K562 (cell line): ENCODE results near the gene NELL1.

Experiments used
- ATF4 ChIP-seq: fragments of 450-650 bp; formaldehyde crosslinking; IDR thresholded peaks from 2 replicates; pipeline ENCODE4 v1.4.0; 2022; ENCODE audit warnings: mild to moderate bottlenecking, moderate library complexity
- BRCA1 ChIP-seq, 2 experiments: fragments of 450-650 bp in 1 of 2; sonication (generic) in 1 of 2; formaldehyde crosslinking in 1 of 2; IDR thresholded peaks; 2 replicates each; pipeline versions ENCODE4 v1.5.0 to v1.6.1; 2017 to 2020; ENCODE audit warnings: mild to moderate bottlenecking in 1 of 2, missing genetic modification reagents in 1 of 2
- MAX ChIP-seq: sonication (generic); formaldehyde crosslinking; IDR thresholded peaks from 2 replicates; pipeline ENCODE4 v1.9.0; 2022; ENCODE audit warnings: mild to moderate bottlenecking, missing genetic modification reagents
- TFAP4 ChIP-seq: sonication (generic); formaldehyde crosslinking; IDR thresholded peaks from 2 replicates; pipeline ENCODE4 v1.8.0; 2022; ENCODE audit warnings: missing genetic modification reagents, mild to moderate bottlenecking, moderate library complexity, borderline replicate concordance
- ZBED1 ChIP-seq: IDR thresholded peaks from 2 replicates; pipeline ENCODE4 v1.6.1; 2014
- ZBTB11 ChIP-seq, 3 experiments: fragments of 200-800 bp in 1 of 3; fragments of 250-450 bp in 1 of 3; fragments of 450-650 bp in 1 of 3; sonication (Bioruptor Pico) in 1 of 3; sonication (Bioruptor generic) in 1 of 3; formaldehyde crosslinking in 1 of 3; IDR thresholded peaks; 2 replicates each; pipeline versions ENCODE4 v1.6.1 to v1.8.0; 2016 to 2022; ENCODE audit warnings: mild to moderate bottlenecking in 2 of 3, missing genetic modification characterization in 2 of 3, missing compliant biosample characterization in 1 of 3, moderate library complexity in 1 of 3

GRCh38 chr11:21428796-21429195, 759.4 kb downstream of the NELL1 start:
- TF ChIP-seq BRCA1 (IDR thresholded peaks at IDR 0.05) (no peak), BRCA1 (CRISPR knock-in tag; IDR thresholded peaks at IDR 0.05) (no peak), ZBED1 (no peak), MAX (CRISPR knock-in tag) (no peak), ATF4 (CRISPR knock-in tag) (no peak), ZBTB11 (CRISPR knock-in tag; IDR thresholded peaks at IDR 0.05) (no peak), TFAP4 (CRISPR knock-in tag) (no peak)
